Trophoblast cell (in vitro differentiated cells and primary cell): ENCODE measurements around the gene DGKE. TPM values are rescaled to one million over a fixed set of nuclear protein-coding genes. Genes with fewer than 3 reads are reported as not detected.

Experiments used
- DNase-seq, 2 donors: peaks; one replicate each; pipeline ENCODE4 v3.0.0-alpha.2; 2016
- H2AFZ ChIP-seq: 2 replicates; pipeline ENCODE4 v1.6.1; 2013; ENCODE audit warnings: low read length, moderate library complexity, mild to moderate bottlenecking; ENCODE audit not compliant: insufficient read depth, poor library complexity
- H2AK5ac ChIP-seq: 2 replicates; pipeline ENCODE4 v1.6.1; 2013; ENCODE audit warnings: mild to moderate bottlenecking, low read length
- H2BK120ac ChIP-seq: 2 replicates; pipeline ENCODE4 v1.6.1; 2013; ENCODE audit warnings: low read length, mild to moderate bottlenecking, moderate library complexity; ENCODE audit not compliant: insufficient read depth, poor library complexity
- H2BK12ac ChIP-seq: 2 replicates; pipeline ENCODE4 v1.6.1; 2013; ENCODE audit warnings: mild to moderate bottlenecking, low read length, moderate library complexity
- H2BK5ac ChIP-seq: 2 replicates; pipeline ENCODE4 v1.6.1; 2013; ENCODE audit warnings: low read length, low read depth, moderate library complexity, mild to moderate bottlenecking; ENCODE audit not compliant: poor library complexity
- H3K14ac ChIP-seq: 2 replicates; pipeline ENCODE4 v1.6.1; 2013; ENCODE audit warnings: mild to moderate bottlenecking, low read length
- H3K18ac ChIP-seq: 2 replicates; pipeline ENCODE4 v1.6.1; 2013; ENCODE audit warnings: mild to moderate bottlenecking, low read length
- H3K23ac ChIP-seq: 2 replicates; pipeline ENCODE4 v1.6.1; 2013; ENCODE audit warnings: low read length
- H3K27ac ChIP-seq: 2 replicates; pipeline ENCODE4 v1.5.1; 2013; ENCODE audit warnings: low read depth, mild to moderate bottlenecking, inconsistent platforms, low read length, moderate library complexity
- H3K27me3 ChIP-seq: 2 replicates; pipeline ENCODE4 v1.6.1; 2013; ENCODE audit warnings: inconsistent platforms, mild to moderate bottlenecking, low read length, moderate library complexity; ENCODE audit not compliant: insufficient read depth
- H3K36me3 ChIP-seq, 2 experiments: 1 replicate in 1 of 2; 2 replicates in 1 of 2; pipeline ENCODE4 v1.6.1; 2013; ENCODE audit warnings: low read length in 2 of 2, mild to moderate bottlenecking in 2 of 2, moderate library complexity in 1 of 2; ENCODE audit not compliant: insufficient read depth in 2 of 2, control insufficient read depth in 1 of 2
- H3K4ac ChIP-seq: 2 replicates; pipeline ENCODE4 v1.6.1; 2013; ENCODE audit warnings: low read depth, mild to moderate bottlenecking, low read length, moderate library complexity
- H3K4me1 ChIP-seq, 2 experiments: 1 replicate in 1 of 2; 2 replicates in 1 of 2; pipeline ENCODE4 v1.6.1; 2013; ENCODE audit warnings: low read length in 2 of 2, mild to moderate bottlenecking in 2 of 2, moderate library complexity in 1 of 2; ENCODE audit not compliant: insufficient read depth in 2 of 2, control insufficient read depth in 1 of 2
- H3K4me2 ChIP-seq: 2 replicates; pipeline ENCODE4 v1.6.1; 2013; ENCODE audit warnings: inconsistent platforms, mild to moderate bottlenecking, low read length, moderate library complexity
- H3K4me3 ChIP-seq: 2 replicates; pipeline ENCODE4 v1.5.1; 2013; ENCODE audit warnings: mild to moderate bottlenecking, low read depth, low read length, inconsistent platforms
- H3K79me1 ChIP-seq: one replicate; pipeline ENCODE4 v1.6.1; 2013; ENCODE audit warnings: low read length
- H3K79me2 ChIP-seq: 2 replicates; pipeline ENCODE4 v1.6.1; 2013; ENCODE audit warnings: low read length, mild to moderate bottlenecking; ENCODE audit not compliant: control insufficient read depth, insufficient read depth, poor library complexity
- H3K9ac ChIP-seq: 2 replicates; pipeline ENCODE4 v1.6.1; 2013; ENCODE audit warnings: mild to moderate bottlenecking, low read length
- H3K9me3 ChIP-seq: 2 replicates; pipeline ENCODE4 v1.6.1; 2013; ENCODE audit warnings: low read depth, mild to moderate bottlenecking, control low read depth, inconsistent platforms, low read length; ENCODE audit not compliant: insufficient read depth
- H4K12ac ChIP-seq: 2 replicates; pipeline ENCODE4 v1.6.1; 2013; ENCODE audit warnings: low read depth, mild to moderate bottlenecking, low read length, moderate library complexity
- H4K8ac ChIP-seq: 2 replicates; pipeline ENCODE4 v1.6.1; 2013; ENCODE audit warnings: low read depth, mild to moderate bottlenecking, low read length, moderate library complexity
- H4K91ac ChIP-seq: one replicate; pipeline ENCODE4 v1.6.1; 2013; ENCODE audit warnings: low read depth, mild to moderate bottlenecking, low read length, moderate library complexity
- WGBS: extraction: QIAGEN DNeasy Blood & Tissue Kit; methylation state at CpG from one replicate; pipeline ENCODE4 v1.1.7; 2013; ENCODE audit warnings: missing lambda C conversion rate; ENCODE audit not compliant: insufficient read length, insufficient coverage; ENCODE audit errors: extremely low coverage; 5-methylcytosine and 5-hydroxymethylcytosine counted together
- polyA plus RNA-seq: library from polyadenylated mRNA; stranded (reverse); fragments of 200-250 nt; gene quantifications from 2 replicates; pipeline ENCODE4 v1.2.3, GENCODE V29; 2013

DGKE gene
- 3.6 TPM in 2 replicates for polyA plus RNA-seq

- Histone ChIP-seq H4K8ac (peak within 1 kb of the TSS; percentile 71), H3K79me1 (peaks cover 10% of the 10 kb centered on the region), H3K79me2 (peaks cover 5% of the 10 kb centered on the region), H2AK5ac (no peak within 1 kb of the TSS), H3K4ac (peak within 1 kb of the TSS; percentile 51), H3K27me3 (no peaks in the 10 kb centered on the region), H3K36me3 (peaks cover 3 to 4% of the 10 kb centered on the region in 2 experiments), H3K4me3 (peak within 1 kb of the TSS; percentile 87), H3K4me1 (peaks cover 5 to 6% of the 10 kb centered on the region in 2 experiments), H3K4me2 (peak within 1 kb of the TSS; percentile 86), H3K27ac (peak within 1 kb of the TSS; percentile 68), H4K91ac (peak within 1 kb of the TSS; percentile 86), H2BK5ac (peak within 1 kb of the TSS; percentile 74), H3K9me3 (no peaks in the 10 kb centered on the region), H2AFZ (peak within 1 kb of the TSS; percentile 92), H2BK12ac (peak within 1 kb of the TSS; percentile 81), H3K23ac (no peak within 1 kb of the TSS), H2BK120ac (peak within 1 kb of the TSS; percentile 68), H3K9ac (peak within 1 kb of the TSS; percentile 37), H4K12ac (peak within 1 kb of the TSS; percentile 74), H3K14ac (peak within 1 kb of the TSS; percentile 85), H3K18ac (peak within 1 kb of the TSS; percentile 84)
- peak; percentile 93 for DNase-seq
- WGBS, result no CpG with 5 or more reads among the region's 66 CpGs
Observed at GRCh38 chr17:56833809-56834379, at the start of gene DGKE, which contains the start of gene C17orf67. DGKE (plus strand) TSS chr17:56834151; CDS start chr17:56834796, 645 bp downstream. C17orf67 (minus strand) TSS chr17:56833920; CDS start chr17:56815810, 18,110 bp downstream.

GRCh38 chr17:56785405-56785804 lies 48.5 kb upstream of the DGKE start:
- Histone ChIP-seq H3K9ac (no peak overlapping the region), H2BK5ac (no peak overlapping the region)

GRCh38 chr17:56785997-56786680 lies 47.8 kb upstream of the DGKE start:
- Histone ChIP-seq H2AFZ (no peak overlapping the region), H3K4me3 (no peak overlapping the region), H3K79me2 (no peaks in the 10 kb centered on the region), H3K4me1 (peaks cover 0 to under 1% of the 10 kb centered on the region in 2 experiments), H4K91ac (no peak overlapping the region), H2BK120ac (no peak overlapping the region), H3K23ac (no peak overlapping the region), H3K9me3 (no peaks in the 10 kb centered on the region), H3K4ac (no peak overlapping the region), H3K4me2 (no peak overlapping the region), H3K36me3 (no peaks in the 10 kb centered on the region), H3K79me1 (no peaks in the 10 kb centered on the region), H2BK5ac (no peak overlapping the region), H3K27ac (no peak overlapping the region), H3K27me3 (no peaks in the 10 kb centered on the region), H3K18ac (no peak overlapping the region), H3K9ac (no peak overlapping the region), H3K14ac (no peak overlapping the region), H4K8ac (no peak overlapping the region), H2BK12ac (no peak overlapping the region), H2AK5ac (no peak overlapping the region), H4K12ac (no peak overlapping the region)
- no CpG with 5 or more reads among the region's 9 CpGs for WGBS
- DNase-seq, result no peak

More at GRCh38 chr17:56785405-56785804, 48.5 kb upstream of the DGKE start:
- H3K18ac ChIP-seq, result no peak overlapping the region
- no peak overlapping the region for H3K27ac ChIP-seq
- H3K79me2 ChIP-seq, result no peaks in the 10 kb centered on the region
- no peak overlapping the region for H2AFZ ChIP-seq
- H2BK12ac ChIP-seq, result no peak overlapping the region
- no peaks in the 10 kb centered on the region for H3K9me3 ChIP-seq
- peaks cover 0 to 4% of the 10 kb centered on the region in 2 experiments for H3K4me1 ChIP-seq
- H3K4ac ChIP-seq, result no peak overlapping the region
- H4K12ac ChIP-seq, result no peak overlapping the region
- H3K4me3 ChIP-seq, result no peak overlapping the region
- no peaks in the 10 kb centered on the region for H3K36me3 ChIP-seq
- H3K27me3 ChIP-seq, result no peaks in the 10 kb centered on the region
- H4K8ac ChIP-seq, result no peak overlapping the region
- H3K23ac ChIP-seq, result no peak overlapping the region
- no peak overlapping the region for H3K14ac ChIP-seq
- no peak overlapping the region for H3K4me2 ChIP-seq
- no peak overlapping the region for H4K91ac ChIP-seq
- peaks cover 2% of the 10 kb centered on the region for H3K79me1 ChIP-seq
- WGBS, result no CpG with 5 or more reads among the region's 5 CpGs
- DNase-seq, result no peak
- H2BK120ac ChIP-seq, result no peak overlapping the region
- no peak overlapping the region for H2AK5ac ChIP-seq

DNA sequence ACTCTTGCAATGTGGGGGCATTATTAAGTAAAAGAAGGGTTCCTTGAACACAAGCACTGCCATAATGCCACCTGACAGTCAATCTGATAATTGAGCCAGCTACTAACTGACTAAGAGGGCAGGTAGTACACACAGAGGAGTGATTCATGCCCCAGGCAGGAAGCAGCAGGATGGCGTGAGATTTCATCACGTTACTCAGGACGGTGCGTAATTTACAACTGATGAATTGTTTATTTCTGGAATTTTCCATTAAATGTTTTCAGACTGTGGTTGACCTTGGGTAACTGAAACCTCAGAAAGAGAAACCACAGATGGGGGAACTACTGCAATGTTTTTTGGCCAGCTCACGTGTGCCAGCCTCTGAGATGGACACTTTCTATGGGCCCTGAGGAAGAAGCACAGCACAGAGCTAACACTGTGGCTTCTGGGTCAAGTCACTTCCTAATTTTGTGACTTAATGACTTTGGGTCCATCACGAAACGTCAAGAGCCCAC lies 46.9 kb upstream of the DGKE start:
- Histone ChIP-seq H3K79me1 (no peaks in the 10 kb centered on the region), H2AK5ac (no peak overlapping the region), H3K9ac (no peak overlapping the region), H2BK5ac (no peak overlapping the region), H3K4me3 (no peak overlapping the region), H3K23ac (no peak overlapping the region), H3K14ac (no peak overlapping the region), H2AFZ (no peak overlapping the region), H3K18ac (no peak overlapping the region), H3K4me1 (no peaks in the 10 kb centered on the region), H3K4ac (no peak overlapping the region), H3K79me2 (no peaks in the 10 kb centered on the region), H2BK12ac (no peak overlapping the region), H3K36me3 (no peaks in the 10 kb centered on the region), H4K12ac (no peak overlapping the region), H3K9me3 (no peaks in the 10 kb centered on the region), H3K4me2 (no peak overlapping the region), H3K27me3 (no peaks in the 10 kb centered on the region), H2BK120ac (no peak overlapping the region), H4K8ac (no peak overlapping the region), H4K91ac (no peak overlapping the region), H3K27ac (no peak overlapping the region)
- DNase-seq, result peak; percentile 80 to 90
- WGBS, result no CpG with 5 or more reads among the region's 7 CpGs
